ENCODE measurements around the gene LGALS3BP. TPM values are rescaled to one million over a fixed set of nuclear protein-coding genes. Genes with fewer than 3 reads are reported as not detected.

Gene LGALS3BP
- total RNA-seq, 4 donors from 2014 or later = 38.5 to 84.1 (median 45.7) TPM

DNA sequence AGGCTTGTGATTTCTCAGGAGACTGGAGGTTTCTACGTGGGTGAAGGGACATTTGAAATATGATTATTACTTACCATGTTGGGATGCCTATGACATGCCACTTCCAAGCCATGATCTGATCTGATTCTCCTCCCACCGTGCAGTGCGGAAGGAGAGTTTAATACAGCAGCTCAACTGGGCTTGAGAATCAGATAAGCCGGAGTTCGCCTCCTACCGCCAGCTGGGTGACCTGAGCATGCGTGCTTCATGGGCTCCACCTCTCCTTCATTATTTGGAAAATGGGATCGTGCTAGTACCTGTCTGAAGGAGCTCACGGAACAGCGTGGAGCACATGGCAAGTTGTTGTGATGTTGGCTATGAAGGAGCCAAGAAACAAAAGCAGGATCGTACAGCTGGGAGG, 42.2 kb downstream of the LGALS3BP start:
- TF ChIP-seq, protein P1, sequence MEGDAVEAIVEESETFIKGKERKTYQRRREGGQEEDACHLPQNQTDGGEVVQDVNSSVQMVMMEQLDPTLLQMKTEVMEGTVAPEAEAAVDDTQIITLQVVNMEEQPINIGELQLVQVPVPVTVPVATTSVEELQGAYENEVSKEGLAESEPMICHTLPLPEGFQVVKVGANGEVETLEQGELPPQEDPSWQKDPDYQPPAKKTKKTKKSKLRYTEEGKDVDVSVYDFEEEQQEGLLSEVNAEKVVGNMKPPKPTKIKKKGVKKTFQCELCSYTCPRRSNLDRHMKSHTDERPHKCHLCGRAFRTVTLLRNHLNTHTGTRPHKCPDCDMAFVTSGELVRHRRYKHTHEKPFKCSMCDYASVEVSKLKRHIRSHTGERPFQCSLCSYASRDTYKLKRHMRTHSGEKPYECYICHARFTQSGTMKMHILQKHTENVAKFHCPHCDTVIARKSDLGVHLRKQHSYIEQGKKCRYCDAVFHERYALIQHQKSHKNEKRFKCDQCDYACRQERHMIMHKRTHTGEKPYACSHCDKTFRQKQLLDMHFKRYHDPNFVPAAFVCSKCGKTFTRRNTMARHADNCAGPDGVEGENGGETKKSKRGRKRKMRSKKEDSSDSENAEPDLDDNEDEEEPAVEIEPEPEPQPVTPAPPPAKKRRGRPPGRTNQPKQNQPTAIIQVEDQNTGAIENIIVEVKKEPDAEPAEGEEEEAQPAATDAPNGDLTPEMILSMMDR (IDR thresholded peaks at IDR 0.05) = no peak
- no peak for TF ChIP-seq POLR2A (IDR thresholded peaks at IDR 0.05)
- no peak for DNase-seq (ENCODE audit: low spot score in 2 of 2)
- WGBS, 2 donors = 61 to 68% methylated on average over 11 of the region's 11 CpGs
- no peak overlapping the region for H3K4me3 ChIP-seq (ENCODE audit: low read depth, poor library complexity, severe bottlenecking)
- intact Hi-C loops (cut with DNase I; ENCODE audit: low total_unique reads) = no loop called here

DNA sequence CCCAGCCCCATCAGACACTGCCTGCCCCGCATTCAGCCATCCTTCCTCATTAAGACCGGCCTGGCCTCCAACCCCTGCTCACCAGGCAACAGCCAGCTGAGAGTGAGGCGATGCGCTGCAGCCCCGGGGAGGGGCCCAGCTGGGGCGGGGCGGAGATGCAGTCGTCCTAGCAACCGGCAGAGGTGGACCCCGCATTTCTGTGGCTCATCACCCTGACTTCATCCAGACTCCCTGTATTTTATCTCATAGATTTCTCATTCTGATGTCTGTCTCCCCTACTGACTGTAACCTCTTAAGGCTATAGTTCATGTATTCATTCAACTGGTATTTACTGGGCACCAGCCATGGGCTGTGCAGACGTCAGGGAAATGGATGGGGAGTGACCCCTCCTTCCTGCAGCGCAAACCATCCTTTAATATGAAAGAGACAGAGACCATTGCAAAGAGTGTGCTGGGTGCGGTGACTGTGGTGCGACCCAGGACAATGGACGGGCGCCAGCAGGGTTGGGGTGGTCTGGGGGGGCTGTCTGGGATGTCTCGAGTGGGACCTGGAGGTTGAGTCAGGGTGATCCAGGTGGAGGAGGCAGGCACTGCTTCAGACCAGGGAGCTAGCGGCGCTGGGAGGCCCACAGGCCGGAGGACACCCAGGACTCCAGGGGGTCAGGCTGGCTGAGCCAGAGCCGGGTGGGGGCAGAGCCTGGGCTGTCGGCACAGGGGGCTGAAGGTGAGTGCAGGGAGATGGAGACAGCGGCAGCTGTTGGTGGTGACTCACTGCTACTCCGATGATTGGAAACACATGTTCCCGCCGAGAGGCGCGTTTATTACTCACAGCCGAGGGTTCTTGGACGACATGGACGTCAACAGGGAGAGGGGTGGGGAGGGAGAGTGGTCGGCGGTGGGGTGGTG, 44.1 kb downstream of the LGALS3BP start:
- peak; percentile 73 to 93 for DNase-seq (ENCODE audit: low spot score in 2 of 2)
- no peak overlapping the region for H3K4me3 ChIP-seq (ENCODE audit: low read depth, poor library complexity, severe bottlenecking)
- WGBS, 2 donors = 61 to 68% methylated on average over 27 to 33 of the region's 33 CpGs
- intact Hi-C loops (cut with DNase I; ENCODE audit: low total_unique reads) = no loop called here
- TF ChIP-seq, protein P1 (IDR thresholded peaks at IDR 0.05) = no peak
- TF ChIP-seq POLR2A (IDR thresholded peaks at IDR 0.05) = no peak

DNA sequence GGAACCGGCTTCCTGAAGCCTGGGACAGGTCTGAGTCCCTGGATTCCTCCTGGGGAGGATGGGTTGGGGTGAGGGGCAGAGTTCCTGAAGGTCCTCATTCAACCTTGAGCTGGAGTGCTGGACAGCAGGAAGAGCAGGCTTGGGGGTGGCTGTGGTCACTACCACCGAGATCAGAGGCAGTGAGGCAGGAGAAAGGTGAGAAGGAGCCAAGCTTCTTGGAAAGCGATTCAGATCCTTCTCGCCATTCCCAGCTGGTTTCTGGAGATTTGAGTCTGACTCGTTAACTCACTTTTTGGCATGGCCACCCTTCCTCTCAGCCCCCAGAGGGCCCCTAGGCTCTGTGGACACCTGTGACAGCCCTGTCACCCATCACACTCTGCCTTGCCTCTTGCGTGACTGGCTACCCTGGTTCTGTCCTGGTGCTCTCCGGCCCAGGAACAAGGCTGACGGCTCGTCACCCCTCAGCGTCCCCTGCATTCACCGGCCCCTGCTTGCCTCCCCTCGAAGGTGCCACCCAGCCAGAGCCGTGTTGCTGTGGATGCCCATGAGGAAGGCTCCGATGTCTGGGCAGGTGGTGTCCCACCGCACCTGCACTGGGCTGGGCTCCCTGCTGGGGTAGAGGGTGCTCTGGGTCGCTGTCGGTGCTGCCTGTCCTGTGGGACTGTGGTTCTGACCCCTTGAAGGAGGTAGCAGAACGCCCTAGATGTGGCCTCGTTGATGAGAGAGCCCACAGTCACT, 44.9 kb downstream of the LGALS3BP start:
- no peak for DNase-seq (ENCODE audit: low spot score in 2 of 2)
- intact Hi-C loops (cut with DNase I; ENCODE audit: low total_unique reads) = no loop called here
- H3K4me3 ChIP-seq (ENCODE audit: low read depth, poor library complexity, severe bottlenecking) = no peak overlapping the region
- WGBS, 2 donors = 74 to 78% methylated on average over 18 to 19 of the region's 19 CpGs
- TF ChIP-seq POLR2A (IDR thresholded peaks at IDR 0.05) = no peak
- TF ChIP-seq, protein P1 (IDR thresholded peaks at IDR 0.05) = no peak

DNA sequence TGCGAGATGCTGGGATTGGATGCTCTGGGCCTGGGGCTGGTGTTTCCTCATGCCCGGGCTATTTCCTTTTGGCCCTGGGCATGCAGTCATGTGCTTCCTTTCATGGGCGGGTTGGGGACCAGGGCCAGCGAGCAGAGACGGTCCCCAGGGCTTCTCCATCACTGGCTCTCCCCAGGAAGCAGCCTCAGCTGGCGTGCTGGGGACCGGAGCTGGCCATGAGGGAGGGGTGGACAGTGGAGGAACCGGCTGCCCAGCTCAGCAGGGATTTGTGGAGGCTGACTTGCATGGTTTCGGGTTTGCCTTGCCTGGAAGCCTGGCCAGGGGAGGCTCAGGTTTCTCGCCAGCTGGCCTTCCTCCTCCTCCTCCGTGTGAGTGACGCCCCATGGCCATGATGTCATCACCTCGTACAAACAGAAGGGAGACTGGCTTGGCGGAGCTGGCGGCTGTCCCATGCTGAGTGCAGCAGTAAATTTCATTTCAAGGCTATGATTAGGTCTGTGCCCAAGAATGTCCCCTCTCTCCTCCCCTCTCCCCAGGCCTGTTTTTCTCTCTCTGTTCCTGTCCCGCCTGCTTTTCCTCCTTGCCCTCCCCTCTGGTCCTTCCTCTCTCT, 45.7 kb downstream of the LGALS3BP start:
- TF ChIP-seq, protein P1 (IDR thresholded peaks at IDR 0.05) = no peak
- no peak for TF ChIP-seq POLR2A (IDR thresholded peaks at IDR 0.05)
- H3K4me3 ChIP-seq (ENCODE audit: low read depth, poor library complexity, severe bottlenecking) = no peak overlapping the region
- intact Hi-C loops (cut with DNase I; ENCODE audit: low total_unique reads) = no loop called here
- peak; percentile 92 to 99 for DNase-seq (ENCODE audit: low spot score in 2 of 2)
- WGBS, 2 donors = 4% methylated on average over 14 to 15 of the region's 16 CpGs

DNA sequence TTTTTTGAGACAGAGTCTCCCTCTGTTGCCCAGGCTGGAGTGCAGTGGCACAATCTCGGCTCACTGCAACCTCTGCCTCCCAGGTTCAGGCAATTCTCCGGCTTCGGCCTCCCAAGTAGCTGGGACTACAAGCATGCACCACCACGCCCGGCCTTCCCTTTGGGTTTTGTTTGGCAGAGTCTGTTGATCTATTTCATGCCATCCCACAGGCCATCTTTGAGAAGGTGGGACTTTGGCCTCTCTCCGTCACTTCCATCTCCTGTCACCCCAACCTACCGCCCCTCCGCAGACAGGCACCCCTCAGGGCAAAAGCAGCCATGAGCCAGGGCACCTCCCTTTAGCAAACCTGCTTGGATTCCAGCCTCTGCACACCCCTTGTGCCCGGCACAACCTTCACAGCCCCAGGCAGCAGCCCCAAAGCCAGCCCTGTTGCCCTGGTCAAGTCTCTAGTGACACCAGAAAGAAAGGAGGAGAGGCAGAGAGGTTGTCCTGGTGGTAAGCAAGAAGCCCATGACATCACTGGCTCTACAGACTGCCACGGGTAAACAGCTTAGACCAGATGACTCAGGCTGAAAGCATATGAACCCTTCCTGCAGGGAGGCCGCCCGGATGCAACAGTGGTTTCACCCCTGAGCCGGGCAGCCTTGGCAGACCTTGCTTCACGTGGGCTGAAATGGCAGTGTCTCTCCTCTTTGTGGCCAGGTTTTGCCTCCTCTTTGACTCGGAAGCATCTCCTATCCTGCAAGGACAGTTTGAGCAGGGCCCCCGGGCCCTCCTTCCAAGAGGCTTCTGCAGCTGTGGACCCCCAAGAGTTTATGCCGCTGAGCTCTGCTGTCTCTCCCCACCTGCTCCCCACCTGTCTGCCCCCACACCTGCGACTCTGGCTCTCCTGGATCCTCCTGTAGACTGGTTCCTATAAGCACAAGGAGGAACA, 46.4 kb downstream of the LGALS3BP start:
- peak in 1 of 2 donors; percentile 92 for DNase-seq (ENCODE audit: low spot score in 2 of 2)
- TF ChIP-seq POLR2A (IDR thresholded peaks at IDR 0.05) = no peak
- TF ChIP-seq, protein P1 (IDR thresholded peaks at IDR 0.05) = no peak
- H3K4me3 ChIP-seq (ENCODE audit: low read depth, poor library complexity, severe bottlenecking) = no peak overlapping the region
- WGBS, 2 donors = 51 to 56% methylated on average over 18 of the region's 18 CpGs
- intact Hi-C loops (cut with DNase I; ENCODE audit: low total_unique reads) = no loop called here
